Activated CD4-positive, CD25-positive, alpha-beta regulatory T cell (primary cell): ENCODE measurements around the gene NEK10.

ENCODE experiments used
- DNase-seq, 4 experiments: peaks; one replicate each; lab custom pipeline; 2025; lab: John Stamatoyannopoulos, UW

The NEK10 gene

DNA sequence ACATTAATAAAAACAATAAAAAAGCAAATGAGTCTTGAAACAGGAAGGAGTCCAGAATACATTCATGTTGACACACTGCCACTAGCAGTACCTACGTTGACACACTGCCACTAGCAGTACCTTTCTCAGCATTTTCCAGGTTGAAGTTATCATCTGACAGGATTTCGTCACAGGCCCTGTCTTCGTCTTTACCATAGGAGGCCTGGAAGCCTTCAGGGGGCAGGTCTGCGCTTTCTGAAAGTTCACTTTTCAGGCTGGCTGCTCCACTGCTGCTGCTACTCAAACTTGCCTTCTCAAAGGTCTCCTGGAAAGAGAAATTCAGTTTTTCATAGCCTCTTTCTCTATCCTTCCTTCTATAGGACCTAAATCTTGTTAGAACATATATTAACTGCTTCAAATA lies 194.7 kb downstream of the NEK10 start:
- DNase-seq = no peak

DNA sequence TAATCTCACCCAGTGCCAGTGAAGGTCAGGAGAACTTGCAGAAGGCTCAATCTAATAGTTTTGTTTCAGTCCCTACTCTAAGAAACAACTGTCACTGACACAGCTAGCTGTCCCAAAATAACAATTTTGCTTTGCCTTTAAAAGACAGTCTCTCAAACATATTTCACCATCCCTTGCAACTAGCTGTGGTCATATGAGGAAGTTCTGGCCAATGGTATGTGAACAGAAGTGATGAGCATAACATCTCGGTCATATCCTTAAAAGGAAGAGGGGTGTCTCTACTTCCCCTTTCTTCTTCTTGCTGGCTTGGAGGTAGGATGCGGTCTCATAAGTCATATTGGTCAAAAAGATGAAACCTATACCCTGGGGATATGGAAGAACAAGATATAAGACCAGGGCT lies 198.1 kb downstream of the NEK10 start:
- DNase-seq = no peak

DNA sequence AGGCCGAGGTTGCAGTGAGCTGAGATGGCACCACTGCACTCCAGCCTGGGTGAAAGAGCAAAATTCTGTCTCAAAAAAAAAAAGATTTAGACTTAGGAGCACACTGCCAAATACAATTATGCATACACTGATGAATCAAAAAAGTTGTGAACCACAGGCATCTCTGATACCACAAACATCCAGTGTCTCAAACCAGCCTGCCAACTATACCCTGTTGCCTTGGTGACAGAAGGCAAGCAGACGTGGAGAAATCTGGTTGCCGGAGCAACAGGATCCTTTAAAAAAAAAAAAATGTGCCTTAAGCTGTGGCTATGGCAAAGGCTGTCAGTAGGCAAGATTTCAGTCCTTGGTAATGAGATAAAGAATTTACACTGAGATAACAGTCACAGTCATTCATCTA lies 202.3 kb downstream of the NEK10 start:
- DNase-seq = no peak

GRCh38 chr3:27165321-27165721 lies 203.9 kb downstream of the NEK10 start:
- no peak for DNase-seq

GRCh38 chr3:27160779-27161287 lies 208.3 kb downstream of the NEK10 start:
- no peak for DNase-seq

DNA sequence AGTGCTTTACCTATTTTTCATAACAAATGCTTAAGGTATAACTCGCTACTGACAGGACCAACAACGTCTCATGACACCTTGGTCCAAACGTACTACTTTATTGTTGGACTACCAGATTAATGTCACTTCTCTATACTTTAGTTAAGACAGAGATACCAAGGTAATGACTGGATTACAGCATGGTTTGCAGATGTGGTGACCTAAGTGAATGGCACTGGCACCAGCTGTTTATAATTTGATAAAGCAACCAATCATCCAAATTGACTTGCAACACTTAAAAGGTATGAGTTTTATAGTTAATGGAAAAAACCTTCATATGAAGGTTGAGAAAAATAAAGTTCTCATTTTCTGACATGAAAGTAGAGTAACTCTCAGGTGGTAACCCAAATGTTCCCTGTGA lies 209.0 kb downstream of the NEK10 start:
- no peak for DNase-seq

- DNase-seq = no peak
These were observed 222.0 kb downstream of the NEK10 start for GRCh38 chr3:27147215-27147614.

DNA sequence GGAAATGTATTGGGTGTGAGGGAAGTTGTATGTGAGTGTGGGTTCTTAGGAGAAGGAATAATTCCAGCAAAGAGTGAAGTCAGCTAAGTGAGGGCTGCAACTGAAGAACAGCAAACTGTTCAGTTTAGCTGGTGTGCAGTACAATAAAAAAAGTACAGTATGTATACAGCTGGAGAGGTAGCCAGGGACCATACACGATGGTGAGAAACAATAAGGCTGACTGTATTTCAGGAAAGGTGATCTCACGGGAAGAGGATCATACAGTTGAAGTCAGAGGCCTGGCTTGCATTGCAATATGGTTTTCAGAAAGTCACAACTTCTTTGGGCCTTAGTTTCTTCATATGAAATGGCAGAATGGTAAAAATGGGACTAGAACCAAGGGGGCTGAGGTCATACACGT lies 222.4 kb downstream of the NEK10 start:
- no peak for DNase-seq

DNA sequence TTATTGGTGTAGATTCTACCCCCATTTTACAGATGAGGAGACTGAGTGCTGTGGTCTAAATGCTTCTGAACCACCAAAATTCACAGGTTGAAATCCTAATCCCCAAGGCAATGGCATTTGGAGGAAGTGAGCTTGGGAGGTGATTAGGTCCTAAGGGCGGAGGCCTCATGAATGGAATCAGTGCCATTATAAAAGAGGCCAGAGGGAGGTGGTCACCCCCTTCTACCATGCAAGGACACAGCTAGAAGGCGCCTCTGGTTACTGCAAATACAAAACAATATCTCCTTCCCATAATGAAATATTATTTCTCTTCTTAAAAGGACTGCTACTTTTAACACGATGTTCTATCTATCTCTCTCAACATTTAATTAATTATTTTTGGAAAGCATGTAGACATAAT lies 223.5 kb downstream of the NEK10 start:
- no peak for DNase-seq

DNA sequence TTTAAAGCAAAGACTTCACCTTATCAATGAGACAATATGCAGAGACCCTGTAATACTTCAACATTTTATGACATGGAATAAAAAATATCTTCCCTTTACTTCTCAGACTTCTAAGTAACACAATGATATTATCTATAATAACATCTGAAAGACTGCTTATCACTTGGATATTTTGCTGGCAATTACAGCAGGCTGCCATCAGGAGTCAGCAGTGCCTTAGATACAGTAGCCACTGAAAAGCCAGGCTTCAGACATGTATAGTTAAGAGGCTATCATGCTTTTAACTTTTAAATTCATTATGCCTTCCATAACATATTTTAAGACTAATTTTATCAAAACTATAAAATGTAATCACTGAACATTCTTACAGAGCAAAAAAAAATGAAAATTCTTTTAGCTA lies 227.5 kb downstream of the NEK10 start:
- no peak for DNase-seq

- DNase-seq = no peak
These were observed 230.6 kb downstream of the NEK10 start for GRCh38 chr3:27138562-27138961.

DNA sequence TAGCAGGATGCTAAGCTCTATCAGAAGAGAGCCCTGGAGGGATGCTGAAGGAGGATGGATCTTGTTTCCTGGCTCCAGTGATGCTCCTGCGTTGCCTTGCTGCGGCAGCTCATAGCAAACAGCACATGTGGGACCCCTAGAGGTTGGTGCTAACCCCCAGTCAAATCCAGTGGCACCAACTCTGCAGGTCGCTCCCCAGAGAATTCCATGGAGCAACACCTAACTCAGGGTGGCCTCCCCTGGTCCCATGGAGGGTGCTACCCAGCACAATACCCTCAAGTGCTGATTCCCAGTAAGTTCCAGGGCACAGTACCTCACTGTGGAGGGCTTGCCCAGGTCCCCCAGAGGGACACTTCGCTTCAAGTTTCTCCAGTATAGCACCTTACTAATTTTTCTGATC lies 231.2 kb downstream of the NEK10 start:
- no peak for DNase-seq

- DNase-seq = peak; percentile 5 to 36 (median 16)
These were observed 234.9 kb downstream of the NEK10 start for GRCh38 chr3:27134171-27134796.

DNA sequence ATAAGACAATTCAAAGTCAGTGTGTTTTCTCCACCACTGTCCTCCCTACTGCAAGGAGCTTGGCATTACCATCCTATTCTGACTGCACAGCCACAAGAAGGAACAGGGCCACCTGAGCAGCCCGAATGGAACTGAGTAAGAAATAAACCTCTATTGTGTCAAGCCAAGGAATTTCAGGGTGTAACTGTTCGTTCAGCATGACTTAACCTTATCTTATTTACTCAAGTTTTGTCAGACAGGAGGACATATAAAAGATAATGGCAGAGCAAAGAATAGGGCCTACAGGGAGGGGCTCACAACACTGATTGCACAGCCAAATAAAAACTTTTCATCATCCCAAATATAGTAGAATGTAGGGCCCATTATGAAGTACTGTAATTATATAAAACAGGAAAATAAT lies 236.1 kb downstream of the NEK10 start:
- no peak for DNase-seq

GRCh38 chr3:27130796-27131195 lies 238.4 kb downstream of the NEK10 start:
- DNase-seq = no peak

DNA sequence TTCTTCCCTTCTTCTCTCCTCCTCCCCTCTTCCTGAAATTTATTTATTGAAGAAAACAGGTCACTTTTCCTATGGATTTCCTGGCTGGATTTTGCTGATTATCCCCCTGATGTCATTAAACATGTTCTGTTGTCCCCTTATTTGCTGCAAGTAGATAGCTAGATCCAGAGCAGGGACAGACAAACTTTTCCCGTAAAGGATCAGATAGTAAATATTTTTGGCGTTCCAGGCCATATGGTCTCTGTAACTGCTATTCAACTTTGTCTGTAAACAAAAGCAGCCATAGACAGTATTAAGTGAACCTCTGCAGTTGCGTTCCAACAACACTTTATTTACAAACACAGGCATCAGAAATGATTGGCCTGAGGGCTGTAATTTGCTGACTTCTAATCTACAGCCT lies 241.3 kb downstream of the NEK10 start:
- no peak for DNase-seq

DNA sequence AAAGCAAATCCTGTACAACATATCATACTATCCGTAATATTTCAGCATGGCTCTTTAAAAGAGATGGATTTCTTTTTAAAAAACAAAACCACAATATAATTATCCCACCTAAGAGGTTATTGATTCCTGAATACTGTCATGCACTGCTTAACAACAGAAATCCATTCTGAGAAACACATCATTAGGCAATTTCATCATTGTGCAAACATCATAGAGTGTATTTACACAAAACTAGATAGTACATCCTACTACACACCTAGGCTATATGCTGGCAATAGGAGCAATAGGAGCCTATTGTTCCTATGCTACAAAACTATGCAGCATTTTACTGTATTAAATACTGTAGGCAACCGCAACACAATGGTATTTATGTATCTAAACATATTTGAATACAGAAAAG lies 242.0 kb downstream of the NEK10 start:
- DNase-seq = no peak

DNA sequence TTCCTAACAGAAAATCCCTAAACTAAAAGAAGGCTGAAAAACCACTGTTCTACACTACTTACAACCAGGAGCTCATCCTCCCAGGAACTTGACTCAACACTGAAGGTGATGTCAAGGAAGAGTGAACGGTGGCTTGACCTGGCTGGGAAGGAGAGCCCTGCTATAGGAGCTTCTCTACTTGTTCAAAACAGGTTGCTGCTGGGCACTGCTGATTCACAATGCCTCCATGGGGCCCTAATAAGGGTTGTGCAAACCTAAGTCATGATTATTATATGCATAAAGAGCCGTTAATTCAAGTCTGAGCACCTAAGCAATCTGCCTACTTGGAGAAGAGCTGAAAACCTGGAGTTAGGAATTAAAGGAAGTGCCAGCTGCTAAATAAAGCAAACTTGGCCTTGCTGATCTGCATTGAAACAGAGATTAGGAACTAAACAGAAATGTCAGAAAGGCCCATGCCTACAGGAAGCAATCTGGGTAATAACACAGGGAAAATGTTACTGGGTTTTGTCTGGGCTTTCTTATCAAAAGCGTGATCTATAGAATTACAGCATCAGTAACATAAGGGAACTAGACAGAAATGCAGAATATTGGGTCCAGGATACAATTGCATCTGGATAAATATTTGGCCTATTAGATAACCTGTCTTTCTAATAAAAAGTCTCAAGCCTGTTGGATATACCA lies 243.2 kb downstream of the NEK10 start:
- DNase-seq = no peak

DNA sequence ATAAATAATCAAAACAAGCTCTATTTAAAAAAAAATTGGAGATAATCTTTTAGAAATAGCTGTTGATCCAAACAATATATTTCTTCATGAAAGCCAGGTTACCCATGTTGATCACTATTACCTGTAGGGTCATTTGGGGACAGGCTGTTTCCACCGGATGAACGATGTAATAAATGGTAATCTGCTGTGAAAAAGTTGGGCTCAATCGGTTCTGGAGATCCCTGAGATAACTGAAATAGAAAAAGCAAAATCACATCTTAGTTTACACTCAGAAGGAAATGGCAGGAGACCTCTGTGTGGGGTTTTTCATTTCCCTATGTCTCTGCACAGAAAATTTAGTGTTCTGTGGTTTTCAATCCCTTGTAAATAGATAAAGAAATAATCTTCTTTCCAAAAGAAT lies 249.5 kb downstream of the NEK10 start:
- DNase-seq = no peak

- no peak for DNase-seq
These were observed 253.8 kb downstream of the NEK10 start for GRCh38 chr3:27115352-27115751.

DNA sequence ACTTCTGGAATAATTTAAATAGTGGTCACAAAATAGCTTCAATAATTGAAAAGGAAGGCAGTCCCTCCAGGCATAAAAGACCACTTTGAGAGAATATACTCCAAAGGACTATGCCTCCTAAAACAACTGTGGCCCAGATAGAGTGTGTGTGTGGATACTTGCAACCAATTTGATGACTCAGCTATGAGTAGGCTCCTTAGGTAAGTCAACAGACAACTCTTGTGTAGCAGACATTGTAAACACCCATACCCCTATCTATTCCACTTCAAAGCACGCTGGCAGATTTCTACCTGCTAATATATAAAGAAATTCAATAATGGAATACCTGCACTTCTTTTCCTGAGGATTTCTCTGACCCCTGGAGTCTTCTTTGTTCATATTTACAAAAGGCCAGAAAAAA lies 254.5 kb downstream of the NEK10 start:
- no peak for DNase-seq

DNA sequence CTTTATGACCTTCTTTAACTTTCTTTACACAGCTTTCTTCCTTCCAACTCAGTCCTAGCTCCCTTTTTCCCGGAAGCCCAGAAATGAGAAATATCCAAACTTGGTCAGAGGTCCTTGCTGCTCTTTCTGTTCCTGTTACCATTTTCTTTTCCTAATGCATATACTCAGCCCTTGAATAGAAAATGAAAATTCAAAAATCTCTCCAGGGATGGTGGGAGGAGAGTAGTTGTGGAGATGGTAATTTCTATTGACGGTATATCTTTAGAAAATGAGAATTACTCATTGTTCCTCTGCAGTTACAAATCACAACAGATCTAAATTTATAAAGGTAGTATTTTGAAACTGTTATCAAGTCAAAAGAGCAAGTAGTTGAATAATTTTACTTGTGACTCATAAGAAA lies 255.1 kb downstream of the NEK10 start:
- no peak for DNase-seq

GRCh38 chr3:27110020-27110419 lies 259.2 kb downstream of the NEK10 start:
- no peak for DNase-seq

- DNase-seq = no peak
These were observed 260.9 kb downstream of the NEK10 start for GRCh38 chr3:27108322-27108721.
